Astrocyte of the cerebellum (primary cell): ENCODE measurements around the gene MED13L.

Experiments used
- DNase-seq: peaks from one replicate; pipeline ENCODE4 v3.0.0-alpha.2; 2011; ENCODE audit warnings: low read depth
- H3K4me3 ChIP-seq: 2 replicates; pipeline ENCODE4 v1.5.1; 2011; ENCODE audit warnings: mild to moderate bottlenecking, low read depth, low read length, moderate library complexity
- CTCF ChIP-seq: IDR thresholded peaks from 2 replicates; pipeline ENCODE4 v1.5.1; 2012; ENCODE audit warnings: low read length, low read depth, moderate library complexity, mild to moderate bottlenecking; ENCODE audit errors: missing control alignments
- in situ Hi-C: cut with HindIII; loops from 2 replicates; pipeline ENCODE4 v1.10.0; 2017; ENCODE audit warnings: low sequenced_read_pairs

Gene MED13L

GRCh38 chr12:116196226-116196625 lies 81.3 kb downstream of the MED13L start:
- in situ Hi-C loops: no loop called here
- no peak overlapping the region for H3K4me3 ChIP-seq
- no peak for DNase-seq
- TF ChIP-seq CTCF: no peak

GRCh38 chr12:116194935-116195431 lies 82.5 kb downstream of the MED13L start:
- in situ Hi-C loops: no loop called here
- DNase-seq: no peak
- H3K4me3 ChIP-seq: no peak overlapping the region
- no peak for TF ChIP-seq CTCF

GRCh38 chr12:116189692-116190091 lies 87.8 kb downstream of the MED13L start:
- in situ Hi-C loops: no loop called here
- DNase-seq: no peak
- no peak overlapping the region for H3K4me3 ChIP-seq
- no peak for TF ChIP-seq CTCF

GRCh38 chr12:116188581-116188980 lies 88.9 kb downstream of the MED13L start:
- no peak for TF ChIP-seq CTCF
- in situ Hi-C loops: no loop called here
- H3K4me3 ChIP-seq: no peak overlapping the region
- no peak for DNase-seq

GRCh38 chr12:116187151-116187511 lies 90.4 kb downstream of the MED13L start:
- DNase-seq: no peak
- in situ Hi-C loops: no loop called here
- TF ChIP-seq CTCF: no peak
- H3K4me3 ChIP-seq: no peak overlapping the region

- in situ Hi-C loops: no loop called here
- TF ChIP-seq CTCF: no peak
- DNase-seq: no peak
- H3K4me3 ChIP-seq: no peak overlapping the region
Observed at GRCh38 chr12:116186482-116187150, 90.9 kb downstream of the MED13L start.
